Measurements from ENCODE around the gene ETDB. TPM values are rescaled to one million over a fixed set of nuclear protein-coding genes. Genes with fewer than 3 reads are reported as not detected.
"Not testable (repeated sequence)": the region's sequence is repeated elsewhere in the genome, so short reads cannot be mapped to it uniquely, and the experiment has no call there.

ETDB gene
- total RNA-seq: not detected

- not testable (repeated sequence) for ATAC-seq
These were observed at the start of gene ETDB for GRCh38 chrX:135120056-135120576. ETDB (minus strand) TSS chrX:135120526; CDS start chrX:135119261, 1,265 bp downstream.

DNA sequence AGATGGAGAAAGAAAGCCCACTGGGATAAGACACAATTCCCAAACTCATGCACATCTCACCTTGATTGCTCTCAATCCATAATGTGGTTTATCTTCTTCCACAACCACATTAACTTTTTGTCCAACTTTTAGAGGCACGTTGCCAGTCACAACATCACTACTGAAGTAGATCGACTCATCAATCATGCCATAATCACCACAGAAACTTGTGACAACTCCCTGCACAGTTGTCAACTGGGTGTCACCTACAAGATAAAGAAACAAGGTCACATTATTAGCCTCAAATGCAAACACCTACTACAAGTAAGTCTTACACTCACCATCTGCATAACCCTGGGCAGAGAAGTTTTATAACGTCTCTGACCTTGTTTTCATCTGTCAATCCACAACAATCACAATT lies 49.2 kb upstream of the ETDB start:
- ATAC-seq: not testable (repeated sequence)

GRCh38 chrX:135168486-135168885 lies 48.2 kb upstream of the ETDB start:
- ATAC-seq: no peak

GRCh38 chrX:135154688-135155087 lies 34.4 kb upstream of the ETDB start:
- ATAC-seq: not testable (repeated sequence)

- not testable (repeated sequence) for ATAC-seq
These were observed 5.8 kb upstream of the ETDB start for GRCh38 chrX:135126145-135126544.

- ATAC-seq: not testable (repeated sequence)
These were observed 4.3 kb downstream of the ETDB start for GRCh38 chrX:135116064-135116463.

- ATAC-seq: no peak
These were observed 5.9 kb downstream of the ETDB start for GRCh38 chrX:135114392-135114791.

- ATAC-seq: peak; percentile 26
These were observed 7.6 kb downstream of the ETDB start for GRCh38 chrX:135112743-135113142.

DNA sequence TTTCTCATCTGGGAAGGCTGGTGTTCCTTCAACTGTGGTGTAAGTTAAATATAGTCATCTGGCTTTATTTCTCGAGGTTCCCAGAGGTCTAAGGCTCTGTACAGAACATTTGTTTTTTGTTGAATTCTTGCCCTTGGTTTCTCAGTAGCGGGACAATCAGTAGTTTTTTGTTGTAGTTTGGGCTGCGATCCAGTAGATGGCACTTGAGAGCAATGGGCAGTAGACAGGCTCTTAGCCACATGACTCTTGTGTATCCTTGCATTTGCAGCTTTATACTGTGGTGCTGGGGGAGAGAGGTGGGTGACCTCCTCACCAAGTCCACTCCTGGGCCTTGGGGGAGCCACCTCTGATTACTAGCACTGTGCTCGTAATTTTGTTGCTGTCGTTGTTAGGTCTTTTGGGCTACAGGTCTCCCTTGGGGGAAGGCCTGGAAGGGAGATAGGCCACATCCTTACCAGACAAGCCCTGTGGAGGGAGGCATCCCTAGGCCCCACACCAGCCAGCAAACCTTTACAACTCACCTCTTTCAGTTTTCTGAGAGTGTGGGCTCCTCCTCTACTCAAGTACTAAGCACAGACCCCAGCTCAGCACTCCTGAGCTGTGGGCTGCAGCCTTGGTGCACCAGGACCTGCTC lies 8.1 kb downstream of the ETDB start:
- peak; percentile 38 for ATAC-seq

DNA sequence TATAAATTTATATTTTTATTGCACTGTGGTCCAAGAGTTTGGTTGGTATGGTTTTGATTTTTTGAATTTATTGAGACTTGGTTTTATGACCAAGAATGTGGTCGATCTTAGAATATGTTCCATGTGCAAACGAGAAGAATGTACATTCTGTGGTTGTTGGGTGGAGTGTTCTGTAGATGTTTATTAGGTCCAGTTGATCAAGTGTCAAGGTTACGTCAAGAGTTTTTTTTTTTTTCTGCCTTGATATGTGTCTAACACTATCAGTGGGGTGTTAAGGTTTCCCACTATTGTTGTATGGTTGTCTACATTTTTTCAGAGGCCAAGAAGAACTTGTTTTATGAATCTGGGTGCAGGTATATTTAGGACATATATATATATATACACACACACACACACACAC lies 10.8 kb downstream of the ETDB start:
- no peak for ATAC-seq

DNA sequence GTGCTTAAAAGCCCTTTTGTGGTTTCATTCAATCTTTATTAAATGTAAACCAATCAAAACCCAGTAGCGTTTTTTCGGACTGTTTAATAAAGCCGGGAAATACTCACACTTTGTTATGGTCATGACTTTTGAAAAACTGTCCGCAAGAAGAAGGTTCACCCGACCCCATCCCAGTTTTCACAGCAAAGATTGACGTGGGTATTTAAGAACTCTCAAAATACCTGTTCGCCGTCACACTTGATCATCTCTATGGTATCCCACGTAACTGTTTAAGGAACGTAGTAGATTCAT lies 20.9 kb downstream of the ETDB start:
- no peak for ATAC-seq

GRCh38 chrX:135097196-135097744 lies 23.1 kb downstream of the ETDB start:
- ATAC-seq: not testable (repeated sequence)

DNA sequence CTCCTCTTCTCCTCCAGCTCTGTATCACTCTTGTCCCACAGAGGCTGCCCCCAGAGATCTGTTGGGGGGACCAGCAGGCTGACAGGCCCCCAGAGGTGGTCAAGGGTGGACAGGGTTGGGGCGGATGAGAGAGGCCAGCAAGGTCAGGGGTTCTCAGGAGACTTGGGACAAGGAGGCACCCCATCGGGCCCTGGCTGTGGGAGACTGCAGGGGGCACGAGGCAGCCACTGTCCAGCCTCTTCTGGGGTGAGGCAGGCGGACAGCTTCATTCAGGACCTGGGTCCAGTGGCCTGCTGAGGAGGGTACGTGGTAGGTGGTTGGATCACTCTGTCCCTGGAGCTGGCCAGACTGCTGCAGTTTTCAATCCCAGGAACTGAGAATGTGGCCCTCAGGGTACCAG lies 24.6 kb downstream of the ETDB start:
- no peak for ATAC-seq

DNA sequence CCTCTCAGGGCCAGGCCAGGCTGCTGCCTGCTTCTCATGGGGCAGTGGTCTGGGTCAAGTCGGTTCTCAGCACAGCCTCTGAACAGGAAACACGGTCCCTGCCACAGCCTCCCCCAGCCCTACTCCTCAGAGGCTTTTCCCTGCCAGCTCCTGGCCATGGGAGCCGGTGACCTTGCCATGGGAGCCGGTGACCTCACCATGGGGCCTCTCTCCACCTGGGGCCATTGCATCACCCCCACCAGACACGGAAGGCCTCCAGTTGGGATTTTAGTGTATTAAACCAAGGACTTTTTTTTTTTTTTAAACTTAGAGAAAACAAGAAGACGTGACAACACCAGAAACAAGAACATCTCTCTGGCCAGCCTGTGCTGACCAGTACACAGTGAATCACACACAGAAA lies 25.6 kb downstream of the ETDB start:
- no peak for ATAC-seq

GRCh38 chrX:135089126-135089525 lies 31.2 kb downstream of the ETDB start:
- ATAC-seq: no peak

GRCh38 chrX:135087867-135088266 lies 32.5 kb downstream of the ETDB start:
- no peak for ATAC-seq

DNA sequence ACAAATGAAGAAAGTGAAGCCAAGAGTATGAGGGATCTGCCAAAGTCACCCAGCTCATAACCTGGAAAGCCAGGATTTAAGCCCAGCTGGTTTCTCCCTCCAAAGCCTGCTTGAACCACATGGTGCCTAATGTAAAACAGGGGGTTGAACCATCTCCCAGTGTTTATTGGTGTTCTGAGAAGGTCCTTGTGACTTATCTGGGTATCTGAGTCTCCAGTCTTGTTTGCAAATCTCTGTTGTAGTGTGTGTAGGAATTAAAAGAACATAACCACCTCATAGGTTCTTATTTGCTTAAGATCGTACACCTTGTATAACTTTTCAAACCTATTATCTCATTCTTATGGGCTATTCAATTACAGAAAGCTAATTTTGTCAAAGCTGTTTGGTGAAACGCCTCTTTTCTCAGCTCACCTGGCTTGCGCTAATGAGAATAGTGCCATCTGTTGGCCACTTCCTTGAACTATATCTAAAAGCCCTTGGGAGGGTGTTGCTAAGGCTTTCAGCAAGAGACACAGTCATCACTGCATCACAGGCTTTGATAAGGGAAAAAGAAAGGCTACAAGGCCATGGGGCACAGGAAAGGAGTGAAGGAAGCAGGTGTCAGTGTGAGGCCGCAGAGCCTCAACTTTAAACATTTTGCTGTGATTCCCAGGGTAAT lies 34.0 kb downstream of the ETDB start:
- ATAC-seq: peak; percentile 92

GRCh38 chrX:135081693-135082404 lies 38.5 kb downstream of the ETDB start:
- no peak for ATAC-seq

Other genes with a start within 250 kb of the ETDB start
- 21.1 TPM for gene MOSPD1, start 205.3 kb downstream of the ETDB start, total RNA-seq
- gene SMIM10, start 129.5 kb downstream of the ETDB start, total RNA-seq: 0.84 TPM
- gene RTL8B, start 98.0 kb downstream of the ETDB start, total RNA-seq: 13.9 TPM
- 80.7 TPM for gene RTL8C, start 88.2 kb downstream of the ETDB start, total RNA-seq
- gene RTL8A, start 68.4 kb downstream of the ETDB start, total RNA-seq: 62.3 TPM
- gene SMIM10L2B, start 21.8 kb downstream of the ETDB start, total RNA-seq: 1.2 TPM
- gene CT55, start 50.9 kb upstream of the ETDB start, total RNA-seq: not detected
- not detected for gene ETDA, start 131.5 kb upstream of the ETDB start, total RNA-seq
- not detected for gene ETDC, start 189.0 kb upstream of the ETDB start, total RNA-seq
- gene ZNF75D, start 223.6 kb upstream of the ETDB start, total RNA-seq: 3.4 TPM
- 2.0 TPM for gene ZNF449, start 224.3 kb upstream of the ETDB start, total RNA-seq